Activated T-cell treated with anti-CD3 and anti-CD28 coated beads, Interleukin-2, amount 50 U/mL, for 72 hours (primary cell): Measurements from ENCODE around the gene HOXB3. TPM values are rescaled to one million over a fixed set of nuclear protein-coding genes. Genes with fewer than 3 reads are reported as not detected.

Experiments
- ATAC-seq, 2 donors: fragments of 150-1000 bp; cut with Tn5 transposase; replicated peaks in 1 of 2; 2 replicates each; pipeline ENCODE4 v1.10.0; 2021; ENCODE audit warnings: moderate library complexity in 2 of 2, mild to moderate bottlenecking in 1 of 2
- DNase-seq, 2 donors: peaks; one replicate each; pipeline ENCODE4 v3.0.0; 2021 to 2022; ENCODE audit warnings: mixed read lengths in 1 of 2
- H3K27ac Mint-ChIP-seq: one replicate; pipeline ENCODE4 v1.8.0; 2022; ENCODE audit warnings: mild to moderate bottlenecking, moderate library complexity, mixed read lengths
- H3K27me3 Mint-ChIP-seq: one replicate; pipeline ENCODE4 v1.8.0; 2022; ENCODE audit warnings: low read depth, mixed read lengths
- H3K36me3 Mint-ChIP-seq, 2 donors: one replicate each; pipeline ENCODE4 v1.8.0; 2022; ENCODE audit warnings: mixed read lengths in 2 of 2, mild to moderate bottlenecking in 1 of 2; ENCODE audit not compliant: insufficient read depth in 2 of 2
- H3K4me1 Mint-ChIP-seq: one replicate; pipeline ENCODE4 v1.8.0; 2022; ENCODE audit warnings: low read depth, mixed read lengths
- H3K4me3 Mint-ChIP-seq, 2 donors: one replicate each; pipeline ENCODE4 v1.8.0; 2022; ENCODE audit warnings: mild to moderate bottlenecking in 2 of 2, mixed read lengths in 2 of 2, moderate library complexity in 2 of 2
- H3K9me3 Mint-ChIP-seq, 2 donors: one replicate each; pipeline ENCODE4 v1.8.0; 2022; ENCODE audit warnings: mixed read lengths in 2 of 2
- total RNA-seq, 2 donors: library from RNA; stranded (reverse); gene quantifications; one replicate each; pipeline ENCODE4 v1.2.3, GENCODE V29; 2022

The HOXB3 gene
- total RNA-seq, 2 donors from 2014 or later = 2.9 to 8.1 TPM

GRCh38 chr17:48595278-48595999 is 5.4 kb upstream of the HOXB3 start:
- Mint-ChIP-seq H3K27me3 (peaks cover 96% of the 10 kb centered on the region), H3K4me3 (peak overlapping the region; percentile 11 to 85)

GRCh38 chr17:48594538-48595277 is 4.7 kb upstream of the HOXB3 start:
- no peak for DNase-seq
- Mint-ChIP-seq H3K9me3 (no peaks in the 10 kb centered on the region), H3K4me3 (peak overlapping the region in 1 of 2 donors; percentile 11), H3K4me1 (peaks cover 57% of the 10 kb centered on the region), H3K36me3 (no peaks in the 10 kb centered on the region), H3K27me3 (peaks cover 96% of the 10 kb centered on the region), H3K27ac (no peak overlapping the region)
- ATAC-seq = no peak

More at GRCh38 chr17:48595278-48595999, 5.4 kb upstream of the HOXB3 start:
- Mint-ChIP-seq H3K4me1 (peaks cover 49% of the 10 kb centered on the region), H3K36me3 (no peaks in the 10 kb centered on the region), H3K9me3 (no peaks in the 10 kb centered on the region), H3K27ac (no peak overlapping the region)
- DNase-seq (no peak), ATAC-seq (no peak)

- Mint-ChIP-seq H3K4me1 (peaks cover 62% of the 10 kb centered on the region), H3K27ac (no peak overlapping the region), H3K27me3 (peaks cover 96% of the 10 kb centered on the region), H3K4me3 (peak overlapping the region; percentile 87 to 93), H3K36me3 (no peaks in the 10 kb centered on the region), H3K9me3 (no peaks in the 10 kb centered on the region)
- DNase-seq (peak; percentile 85 to 90), ATAC-seq (peak; percentile 56 to 59)
Observed at GRCh38 chr17:48593840-48594537, 3.9 kb upstream of the HOXB3 start.

GRCh38 chr17:48593126-48593829 is 3.2 kb upstream of the HOXB3 start, which contains the start of gene HOXB5:
Gene HOXB5, minus strand, starts transcription at chr17:48593779. Its CDS starts 97 bp downstream, at chr17:48593682.
- no peak within 1 kb of the TSS for H3K27ac Mint-ChIP-seq
- DNase-seq = peak; percentile 37 to 51
- peaks cover 61% of the 10 kb centered on the region for H3K4me1 Mint-ChIP-seq
- H3K4me3 Mint-ChIP-seq = peak within 1 kb of the TSS; percentile 87 to 93
- no peaks in the 10 kb centered on the region for H3K36me3 Mint-ChIP-seq
- H3K27me3 Mint-ChIP-seq = peaks cover 96% of the 10 kb centered on the region
- ATAC-seq = peak; percentile 41 to 52
- no peaks in the 10 kb centered on the region for H3K9me3 Mint-ChIP-seq

- no peak overlapping the region for H3K27ac Mint-ChIP-seq
Observed at GRCh38 chr17:48592577-48592976, 2.5 kb upstream of the HOXB3 start.

GRCh38 chr17:48592057-48592514 is 2.0 kb upstream of the HOXB3 start:
- Mint-ChIP-seq H3K36me3 (no peaks in the 10 kb centered on the region), H3K4me3 (peak overlapping the region; percentile 38 to 87), H3K27me3 (peaks cover 96% of the 10 kb centered on the region), H3K27ac (no peak overlapping the region), H3K9me3 (no peaks in the 10 kb centered on the region), H3K4me1 (peaks cover 54% of the 10 kb centered on the region)
- ATAC-seq = no peak
- no peak for DNase-seq

More at GRCh38 chr17:48592577-48592976, 2.5 kb upstream of the HOXB3 start:
- H3K36me3 Mint-ChIP-seq = no peaks in the 10 kb centered on the region
- peaks cover 96% of the 10 kb centered on the region for H3K27me3 Mint-ChIP-seq
- ATAC-seq (peak; percentile 37 to 44), DNase-seq (peak; percentile 40 to 42)
- no peaks in the 10 kb centered on the region for H3K9me3 Mint-ChIP-seq
- peak overlapping the region; percentile 87 to 93 for H3K4me3 Mint-ChIP-seq
- H3K4me1 Mint-ChIP-seq = peaks cover 56% of the 10 kb centered on the region

GRCh38 chr17:48591255-48592056 is 1.4 kb upstream of the HOXB3 start:
- peaks cover 96% of the 10 kb centered on the region for H3K27me3 Mint-ChIP-seq
- no peak for ATAC-seq
- H3K36me3 Mint-ChIP-seq = no peaks in the 10 kb centered on the region
- peak overlapping the region; percentile 38 to 41 for H3K4me3 Mint-ChIP-seq
- H3K4me1 Mint-ChIP-seq = peaks cover 51% of the 10 kb centered on the region
- no peak for DNase-seq
- H3K9me3 Mint-ChIP-seq = no peaks in the 10 kb centered on the region
- no peak overlapping the region for H3K27ac Mint-ChIP-seq

- peak overlapping the region in 1 of 2 donors; percentile 9 for H3K4me3 Mint-ChIP-seq
- peaks cover 51% of the 10 kb centered on the region for H3K4me1 Mint-ChIP-seq
- H3K9me3 Mint-ChIP-seq = no peaks in the 10 kb centered on the region
- peaks cover 96% of the 10 kb centered on the region for H3K27me3 Mint-ChIP-seq
- H3K27ac Mint-ChIP-seq = no peak overlapping the region
- no peak for DNase-seq
- H3K36me3 Mint-ChIP-seq = no peaks in the 10 kb centered on the region
- ATAC-seq = no peak
Observed at GRCh38 chr17:48590607-48591161, 643 bp upstream of the HOXB3 start.

GRCh38 chr17:48589060-48589830 is 796 bp downstream of the HOXB3 start:
- Mint-ChIP-seq H3K36me3 (no peaks in the 10 kb centered on the region), H3K4me3 (no peak overlapping the region), H3K9me3 (no peaks in the 10 kb centered on the region), H3K27ac (no peak overlapping the region), H3K27me3 (peaks cover 95% of the 10 kb centered on the region), H3K4me1 (peaks cover 56% of the 10 kb centered on the region)
- DNase-seq (no peak), ATAC-seq (no peak)

- ATAC-seq (no peak), DNase-seq (no peak)
- peaks cover 49% of the 10 kb centered on the region for H3K4me1 Mint-ChIP-seq
- H3K27me3 Mint-ChIP-seq = peaks cover 95% of the 10 kb centered on the region
- no peak overlapping the region for H3K4me3 Mint-ChIP-seq
- no peak overlapping the region for H3K27ac Mint-ChIP-seq
- H3K36me3 Mint-ChIP-seq = no peaks in the 10 kb centered on the region
- H3K9me3 Mint-ChIP-seq = no peaks in the 10 kb centered on the region
Observed at GRCh38 chr17:48588528-48588927, 1.5 kb downstream of the HOXB3 start.

GRCh38 chr17:48588074-48588415 is 2.0 kb downstream of the HOXB3 start:
- peaks cover 45% of the 10 kb centered on the region for H3K4me1 Mint-ChIP-seq
- H3K27ac Mint-ChIP-seq = no peak overlapping the region
- no peaks in the 10 kb centered on the region for H3K36me3 Mint-ChIP-seq
- no peaks in the 10 kb centered on the region for H3K9me3 Mint-ChIP-seq
- ATAC-seq (no peak), DNase-seq (no peak)
- H3K27me3 Mint-ChIP-seq = peaks cover 97% of the 10 kb centered on the region
- no peak overlapping the region for H3K4me3 Mint-ChIP-seq
